ENCODE measurements around the gene ARHGAP6. TPM values are rescaled to one million over a fixed set of nuclear protein-coding genes. Genes with fewer than 3 reads are reported as not detected.

The ARHGAP6 gene
- total and polyA plus RNA-seq, 3 experiments from 2014 or later, result not detected

DNA sequence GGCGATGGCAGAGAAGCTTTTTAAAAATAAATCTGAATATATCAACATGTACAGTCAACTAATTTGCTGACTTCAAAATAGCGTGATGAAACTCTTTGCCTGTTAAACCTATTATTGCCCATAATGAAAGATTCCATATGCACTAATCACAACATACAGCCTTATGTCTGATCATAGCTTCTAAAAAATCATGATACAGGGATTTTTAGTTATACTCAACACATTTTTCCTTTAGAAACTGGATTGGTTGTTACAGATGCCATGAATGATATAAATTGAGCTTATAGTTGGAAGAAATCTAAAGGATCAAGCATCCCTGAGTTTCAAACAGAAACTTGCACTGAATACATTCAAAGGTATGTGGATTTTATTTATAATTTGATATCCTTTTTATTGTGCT, 372.6 kb downstream of the ARHGAP6 start, which contains the start of gene AMELX:
TSS of gene AMELX (plus strand) at position 301 of the 400 bp plus-strand sequence. CDS start 1,376 bp downstream, outside the sequence.
- H3K27ac Mint-ChIP-seq, result no peak within 1 kb of the TSS
- Histone ChIP-seq H3K27ac (ENCODE audit: low read depth, low read length) (no peak within 1 kb of the TSS), H3K27me3 (ENCODE audit: insufficient read depth, low read length, poor library complexity, severe bottlenecking) (no peaks in the 10 kb centered on the region), H3K4me3 (ENCODE audit: low read length) (no peak within 1 kb of the TSS), H3K36me3 (ENCODE audit: insufficient read depth, low read length) (no peaks in the 10 kb centered on the region), H3K4me1 (ENCODE audit: insufficient read depth, low read length) (no peaks in the 10 kb centered on the region), H3K9me3 (ENCODE audit: low read length) (no peaks in the 10 kb centered on the region)
- H3K36me3 Mint-ChIP-seq, result no peaks in the 10 kb centered on the region
- no peaks in the 10 kb centered on the region for H3K4me1 Mint-ChIP-seq
- CTCF ChIA-PET, result no interaction called here
- peaks cover 0 to 2% of the 10 kb centered on the region in 2 donors for H3K27me3 Mint-ChIP-seq
- H3K4me3 Mint-ChIP-seq, result no peak within 1 kb of the TSS
- POLR2A ChIA-PET, result no interaction called here
- no peak for DNase-seq
- peaks cover 0 to 4% (median 0%) of the 10 kb centered on the region in 5 donors for H3K9me3 Mint-ChIP-seq

GRCh38 chrX:11290416-11291102, 375.2 kb downstream of the ARHGAP6 start:
- no peak for DNase-seq
- no peaks in the 10 kb centered on the region for H3K4me1 Mint-ChIP-seq
- Histone ChIP-seq H3K9me3 (ENCODE audit: low read length) (no peaks in the 10 kb centered on the region), H3K36me3 (ENCODE audit: insufficient read depth, low read length) (no peaks in the 10 kb centered on the region), H3K4me3 (ENCODE audit: low read length) (no peak overlapping the region), H3K27ac (ENCODE audit: low read depth, low read length) (no peak overlapping the region), H3K27me3 (ENCODE audit: insufficient read depth, low read length, poor library complexity, severe bottlenecking) (no peaks in the 10 kb centered on the region), H3K4me1 (ENCODE audit: insufficient read depth, low read length) (no peaks in the 10 kb centered on the region)
- no peak overlapping the region for H3K4me3 Mint-ChIP-seq
- no peak overlapping the region for H3K27ac Mint-ChIP-seq
- no peaks in the 10 kb centered on the region for H3K27me3 Mint-ChIP-seq
- ChIA-PET POLR2A (no interaction called here), CTCF (no interaction called here)
- peaks cover 0 to 4% (median 0%) of the 10 kb centered on the region in 5 donors for H3K9me3 Mint-ChIP-seq
- H3K36me3 Mint-ChIP-seq, result no peaks in the 10 kb centered on the region

DNA sequence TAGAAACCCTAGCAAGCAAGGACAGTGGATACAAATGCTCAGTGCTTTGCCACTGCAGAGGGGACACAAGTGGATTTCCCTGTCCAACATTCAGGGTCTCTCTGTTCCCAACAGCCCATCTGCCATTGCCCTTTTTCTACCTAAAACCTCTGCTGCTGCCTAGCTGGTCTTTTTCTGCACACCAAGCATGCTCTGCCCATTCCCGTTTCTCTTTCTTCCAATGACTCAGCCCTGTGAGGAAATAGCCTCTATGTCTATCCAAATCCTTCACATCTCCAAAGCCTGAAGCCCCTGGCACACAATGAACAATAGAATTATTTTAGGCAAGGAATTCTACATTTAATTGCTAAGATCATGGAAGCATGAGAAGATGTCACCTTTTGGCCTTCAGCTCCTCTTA, 378.2 kb downstream of the ARHGAP6 start:
- H3K27me3 Mint-ChIP-seq, result peaks cover 0 to 2% of the 10 kb centered on the region in 2 donors
- POLR2A ChIA-PET, result no interaction called here
- H3K27ac ChIP-seq (ENCODE audit: low read depth, low read length), result no peak overlapping the region

GRCh38 chrX:11285651-11286050, 380.1 kb downstream of the ARHGAP6 start:
- no peaks in the 10 kb centered on the region for H3K4me1 Mint-ChIP-seq
- H3K27me3 ChIP-seq (ENCODE audit: insufficient read depth, low read length, poor library complexity, severe bottlenecking), result no peaks in the 10 kb centered on the region
- no peaks in the 10 kb centered on the region for H3K4me1 ChIP-seq (ENCODE audit: insufficient read depth, low read length)
- H3K9me3 ChIP-seq (ENCODE audit: low read length), result no peaks in the 10 kb centered on the region
- H3K36me3 Mint-ChIP-seq, result no peaks in the 10 kb centered on the region
- POLR2A ChIA-PET, result no interaction called here
- no peak overlapping the region for H3K4me3 Mint-ChIP-seq
- no peaks in the 10 kb centered on the region for H3K36me3 ChIP-seq (ENCODE audit: insufficient read depth, low read length)
- peaks cover 0 to 2% (median 0%) of the 10 kb centered on the region in 5 donors for H3K9me3 Mint-ChIP-seq
- H3K27ac ChIP-seq (ENCODE audit: low read depth, low read length), result no peak overlapping the region
- H3K27me3 Mint-ChIP-seq, result peaks cover 0 to 2% of the 10 kb centered on the region in 2 donors
- no peak for DNase-seq
- no peak overlapping the region for H3K4me3 ChIP-seq (ENCODE audit: low read length)
- CTCF ChIA-PET, result no interaction called here
- H3K27ac Mint-ChIP-seq, result no peak overlapping the region

More for the DNA sequence above, 378.2 kb downstream of the ARHGAP6 start:
- Mint-ChIP-seq H3K36me3 (no peaks in the 10 kb centered on the region), H3K9me3 (peaks cover 0 to 2% (median 0%) of the 10 kb centered on the region in 5 donors), H3K27ac (no peak overlapping the region), H3K4me3 (no peak overlapping the region), H3K4me1 (no peaks in the 10 kb centered on the region)
- H3K4me1 ChIP-seq (ENCODE audit: insufficient read depth, low read length), result no peaks in the 10 kb centered on the region
- H3K27me3 ChIP-seq (ENCODE audit: insufficient read depth, low read length, poor library complexity, severe bottlenecking), result no peaks in the 10 kb centered on the region
- no peak overlapping the region for H3K4me3 ChIP-seq (ENCODE audit: low read length)
- CTCF ChIA-PET, result no interaction called here
- no peaks in the 10 kb centered on the region for H3K36me3 ChIP-seq (ENCODE audit: insufficient read depth, low read length)
- no peak for DNase-seq
- no peaks in the 10 kb centered on the region for H3K9me3 ChIP-seq (ENCODE audit: low read length)

- POLR2A ChIA-PET, result no interaction called here
Observed at GRCh38 chrX:11282043-11282442, 383.7 kb downstream of the ARHGAP6 start.

GRCh38 chrX:11273544-11273943, 392.2 kb downstream of the ARHGAP6 start:
- Histone ChIP-seq H3K36me3 (ENCODE audit: insufficient read depth, low read length) (no peaks in the 10 kb centered on the region), H3K9me3 (ENCODE audit: low read length) (no peaks in the 10 kb centered on the region), H3K4me1 (ENCODE audit: insufficient read depth, low read length) (no peaks in the 10 kb centered on the region), H3K27me3 (ENCODE audit: insufficient read depth, low read length, poor library complexity, severe bottlenecking) (no peaks in the 10 kb centered on the region), H3K4me3 (ENCODE audit: low read length) (no peak overlapping the region), H3K27ac (ENCODE audit: low read depth, low read length) (no peak overlapping the region)
- POLR2A ChIA-PET, result no interaction called here
- H3K4me3 Mint-ChIP-seq, result no peak overlapping the region
- no peaks in the 10 kb centered on the region for H3K4me1 Mint-ChIP-seq
- H3K27me3 Mint-ChIP-seq, result peaks cover 0 to 3% of the 10 kb centered on the region in 2 donors
- CTCF ChIA-PET, result no interaction called here
- no peak overlapping the region for H3K27ac Mint-ChIP-seq
- no peak for DNase-seq
- H3K36me3 Mint-ChIP-seq, result no peaks in the 10 kb centered on the region
- peaks cover 0 to 2% (median 0%) of the 10 kb centered on the region in 5 donors for H3K9me3 Mint-ChIP-seq

More at GRCh38 chrX:11282043-11282442, 383.7 kb downstream of the ARHGAP6 start:
- no peaks in the 10 kb centered on the region for H3K9me3 ChIP-seq (ENCODE audit: low read length)
- H3K4me3 ChIP-seq (ENCODE audit: low read length), result no peak overlapping the region
- no peak for DNase-seq
- CTCF ChIA-PET, result no interaction called here
- no peak overlapping the region for H3K27ac ChIP-seq (ENCODE audit: low read depth, low read length)
- no peaks in the 10 kb centered on the region for H3K36me3 ChIP-seq (ENCODE audit: insufficient read depth, low read length)
- H3K4me3 Mint-ChIP-seq, result no peak overlapping the region
- H3K36me3 Mint-ChIP-seq, result no peaks in the 10 kb centered on the region
- no peaks in the 10 kb centered on the region for H3K4me1 ChIP-seq (ENCODE audit: insufficient read depth, low read length)
- no peaks in the 10 kb centered on the region for H3K4me1 Mint-ChIP-seq
- H3K27me3 Mint-ChIP-seq, result peaks cover 0 to 2% of the 10 kb centered on the region in 2 donors
- H3K27me3 ChIP-seq (ENCODE audit: insufficient read depth, low read length, poor library complexity, severe bottlenecking), result no peaks in the 10 kb centered on the region
- H3K9me3 Mint-ChIP-seq, result peaks cover 0 to 1% (median 0%) of the 10 kb centered on the region in 5 donors
- no peak overlapping the region for H3K27ac Mint-ChIP-seq

DNA sequence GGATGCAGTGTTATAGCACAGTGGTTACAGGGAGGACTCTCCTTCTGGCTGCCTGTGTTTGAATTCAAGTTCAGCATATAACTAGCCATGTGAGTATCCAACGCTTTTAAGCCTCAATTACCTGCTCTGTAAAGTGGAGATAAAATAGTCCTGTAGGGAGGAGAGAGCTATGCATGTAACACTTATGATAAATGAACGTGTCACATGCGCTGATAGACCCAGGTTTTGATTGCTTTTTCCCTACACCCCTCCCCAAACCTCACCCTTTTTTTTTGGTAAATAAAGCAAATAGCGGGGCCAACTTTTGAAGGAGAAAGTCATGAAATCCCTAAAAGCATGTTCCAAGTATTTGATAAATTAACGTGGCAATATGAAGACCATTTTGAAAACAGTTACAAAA, 392.9 kb downstream of the ARHGAP6 start:
- Histone ChIP-seq H3K27me3 (ENCODE audit: insufficient read depth, low read length, poor library complexity, severe bottlenecking) (no peaks in the 10 kb centered on the region), H3K4me3 (ENCODE audit: low read length) (no peak overlapping the region), H3K4me1 (ENCODE audit: insufficient read depth, low read length) (no peaks in the 10 kb centered on the region), H3K9me3 (ENCODE audit: low read length) (no peaks in the 10 kb centered on the region), H3K36me3 (ENCODE audit: insufficient read depth, low read length) (no peaks in the 10 kb centered on the region), H3K27ac (ENCODE audit: low read depth, low read length) (no peak overlapping the region)
- no peak overlapping the region for H3K4me3 Mint-ChIP-seq
- no peaks in the 10 kb centered on the region for H3K4me1 Mint-ChIP-seq
- peaks cover 0 to 3% of the 10 kb centered on the region in 2 donors for H3K27me3 Mint-ChIP-seq
- no peak for DNase-seq
- POLR2A ChIA-PET, result no interaction called here
- peaks cover 0 to 2% (median 0%) of the 10 kb centered on the region in 5 donors for H3K9me3 Mint-ChIP-seq
- H3K27ac Mint-ChIP-seq, result no peak overlapping the region
- no peaks in the 10 kb centered on the region for H3K36me3 Mint-ChIP-seq
- CTCF ChIA-PET, result no interaction called here

DNA sequence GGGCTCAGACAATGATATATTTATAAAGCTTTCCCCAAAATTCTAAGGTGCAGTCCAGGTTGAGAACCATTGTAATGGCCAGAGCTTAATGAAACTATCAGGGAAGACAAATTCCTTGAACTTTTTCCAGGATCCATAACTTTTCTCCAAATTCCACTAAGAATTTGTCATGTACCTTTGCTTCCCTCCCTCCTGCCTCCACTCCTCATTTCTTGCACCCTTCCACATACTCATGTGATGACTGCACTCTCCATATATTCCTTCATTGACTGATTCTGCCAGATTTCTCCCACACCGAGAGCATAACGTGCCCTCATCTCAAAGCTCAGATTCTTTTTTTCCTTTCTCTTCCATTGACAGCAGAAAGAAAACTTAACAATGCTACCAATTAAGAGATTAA, 393.4 kb downstream of the ARHGAP6 start:
- Mint-ChIP-seq H3K27ac (no peak overlapping the region), H3K4me3 (no peak overlapping the region), H3K36me3 (no peaks in the 10 kb centered on the region), H3K9me3 (peaks cover 0 to 2% (median 0%) of the 10 kb centered on the region in 5 donors), H3K27me3 (peaks cover 0 to 3% of the 10 kb centered on the region in 2 donors), H3K4me1 (no peaks in the 10 kb centered on the region)
- ChIA-PET POLR2A (no interaction called here), CTCF (no interaction called here)
- H3K4me1 ChIP-seq (ENCODE audit: insufficient read depth, low read length), result no peaks in the 10 kb centered on the region
- no peaks in the 10 kb centered on the region for H3K27me3 ChIP-seq (ENCODE audit: insufficient read depth, low read length, poor library complexity, severe bottlenecking)
- H3K36me3 ChIP-seq (ENCODE audit: insufficient read depth, low read length), result no peaks in the 10 kb centered on the region
- H3K27ac ChIP-seq (ENCODE audit: low read depth, low read length), result no peak overlapping the region
- H3K9me3 ChIP-seq (ENCODE audit: low read length), result no peaks in the 10 kb centered on the region
- no peak for DNase-seq
- no peak overlapping the region for H3K4me3 ChIP-seq (ENCODE audit: low read length)

Data from CD8-positive, alpha-beta memory T cell (primary cell).